GM21423 (cell line): ENCODE results near the gene TNS2.
A peak's percentile ranks its signal among the peaks of the same experiment; 100 is the strongest.
"Not testable (repeated sequence)": the region's sequence is repeated elsewhere in the genome, so short reads cannot be mapped to it uniquely, and the experiment has no call there.

Experiments
- ATAC-seq: cut with Tn5 transposase; IDR thresholded peaks from one replicate; pipeline ENCODE4 v1.9.1; 2021; ENCODE audit warnings: mild to moderate bottlenecking, moderate library complexity; ENCODE audit not compliant: unreplicated experiment

Gene TNS2

GRCh38 chr12:53090554-53090953 lies 40.7 kb downstream of the TNS2 start:
- ATAC-seq: no peak

DNA sequence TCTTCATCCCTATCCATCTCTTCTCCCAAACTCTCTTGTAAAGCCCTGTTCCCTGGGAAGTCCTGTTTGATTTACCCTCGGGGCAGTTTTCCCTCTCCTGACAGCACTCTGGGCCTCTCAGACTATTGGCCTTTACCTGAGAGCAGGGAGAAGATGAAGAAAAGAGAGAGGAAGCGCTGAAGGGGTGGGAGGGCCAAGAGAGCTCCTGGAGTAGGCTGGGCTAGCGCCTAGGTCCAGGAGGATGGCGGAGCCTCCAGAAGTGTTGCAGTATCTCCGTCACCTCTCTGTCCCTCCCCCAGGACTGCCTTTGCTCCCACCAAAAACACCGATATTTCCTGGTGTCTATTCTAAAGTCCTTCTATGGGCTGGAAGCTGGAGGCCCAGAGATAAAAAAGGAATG lies 41.9 kb downstream of the TNS2 start:
- no peak for ATAC-seq

- ATAC-seq: no peak
These were observed 44.0 kb downstream of the TNS2 start for GRCh38 chr12:53093777-53094393.

DNA sequence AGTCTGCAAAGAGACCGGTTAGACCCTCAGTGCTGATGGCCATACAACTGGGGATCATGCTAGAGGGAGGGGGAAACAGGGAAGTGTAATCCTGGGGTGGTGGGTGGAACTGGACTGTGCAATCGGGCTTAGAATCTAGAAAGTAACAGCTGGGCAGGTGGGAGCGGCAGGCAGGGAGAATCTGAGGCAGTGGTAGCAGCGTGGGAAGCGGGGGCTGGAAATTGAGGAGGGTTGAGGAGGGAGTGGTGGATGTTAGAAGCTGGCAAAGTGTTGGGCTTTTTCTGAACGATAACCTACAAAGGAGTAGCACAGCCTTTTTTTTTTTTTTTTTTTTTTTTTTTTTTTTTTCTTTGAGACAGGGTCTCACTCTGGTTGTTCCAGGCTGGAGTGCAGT lies 44.5 kb downstream of the TNS2 start:
- ATAC-seq: no peak

DNA sequence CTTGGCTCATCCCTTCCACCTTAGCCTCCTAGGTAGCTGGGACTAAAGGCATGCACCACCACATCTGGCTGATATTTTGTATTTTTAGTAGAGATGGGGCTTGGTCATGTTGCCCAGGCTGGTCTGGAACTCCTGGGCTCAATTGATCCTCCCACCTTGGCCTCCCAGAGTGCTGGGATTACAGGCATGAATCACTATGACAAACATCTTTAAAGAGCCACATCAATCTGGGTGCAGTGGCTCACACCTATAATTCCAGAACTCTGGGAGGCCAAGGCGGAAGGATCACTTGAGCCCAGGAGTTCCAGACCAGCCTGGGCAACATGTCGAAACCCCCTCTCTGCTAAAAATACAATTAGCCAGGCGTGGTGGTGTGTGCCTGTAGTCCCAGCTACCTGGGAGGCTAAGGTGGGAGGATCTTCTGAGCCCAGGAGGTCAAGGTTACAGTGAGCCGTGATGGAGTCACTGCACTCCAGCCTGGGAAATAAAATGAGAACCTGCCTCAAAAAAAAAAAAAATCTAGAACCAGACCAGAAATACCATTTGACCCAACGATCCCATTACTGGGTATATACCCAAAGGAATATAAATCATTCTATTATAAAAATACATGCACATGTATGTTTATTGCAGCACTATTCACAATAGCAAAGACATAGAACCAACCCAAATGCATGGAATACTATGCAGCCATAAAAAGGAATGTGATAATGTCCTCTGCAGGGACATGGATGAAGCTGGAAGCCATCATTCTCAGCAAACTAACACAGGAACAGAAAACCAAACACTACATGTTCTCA lies 45.1 kb downstream of the TNS2 start:
- ATAC-seq: not testable (repeated sequence)

- not testable (repeated sequence) for ATAC-seq
These were observed 45.7 kb downstream of the TNS2 start for GRCh38 chr12:53095596-53095895.

DNA sequence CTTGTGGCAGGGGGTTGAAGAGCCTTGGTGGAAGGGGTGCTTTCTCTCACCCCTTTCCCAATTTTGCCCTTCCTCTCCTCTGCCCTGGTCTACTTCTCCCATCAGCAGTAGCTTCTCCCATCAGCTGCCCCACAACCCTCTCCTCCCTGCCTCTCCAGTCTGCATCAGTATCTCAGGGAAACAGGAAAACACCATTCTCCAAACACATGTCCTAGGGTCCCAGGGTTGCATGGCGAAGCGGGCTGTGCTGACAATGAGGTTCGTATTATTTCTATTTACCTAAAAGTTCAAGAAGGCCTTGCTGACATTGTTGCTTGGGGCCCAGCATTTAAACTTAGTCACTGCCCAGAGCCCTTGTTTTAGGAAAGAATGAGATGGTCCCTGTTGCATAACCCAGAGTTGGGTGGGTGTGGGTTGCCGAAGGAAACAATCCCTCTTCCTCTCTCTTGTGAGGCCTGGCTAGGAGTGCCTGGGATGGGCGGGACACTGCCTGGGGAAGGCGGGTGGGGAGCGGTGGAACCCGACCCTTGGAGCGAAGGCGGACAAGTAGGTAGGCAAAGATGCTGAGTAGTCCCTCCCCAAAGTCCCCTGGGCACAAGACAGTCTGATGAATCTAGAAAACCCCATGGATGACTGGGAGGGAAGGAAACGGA lies 46.4 kb downstream of the TNS2 start:
- no peak for ATAC-seq

DNA sequence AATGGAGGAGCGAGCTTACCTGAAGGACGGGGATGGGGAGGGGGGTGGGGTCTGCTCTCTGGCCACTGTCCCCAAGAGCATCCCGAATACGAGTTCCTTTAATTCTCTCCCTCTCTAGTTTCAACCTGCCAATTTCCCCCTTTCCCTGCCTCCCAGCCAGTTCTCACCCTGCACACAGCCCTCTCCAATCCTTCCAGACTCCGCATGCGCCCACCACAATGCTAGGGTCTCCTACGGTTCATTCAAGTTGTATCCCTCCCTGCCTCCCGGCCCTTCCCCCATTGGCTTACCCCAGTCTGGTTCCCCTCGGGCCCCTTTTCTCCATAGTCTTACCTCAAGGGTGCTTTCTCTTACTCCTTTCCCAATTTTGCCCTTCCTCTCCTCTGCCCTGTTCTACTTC lies 46.9 kb downstream of the TNS2 start:
- no peak for ATAC-seq

- ATAC-seq: no peak
These were observed 47.3 kb downstream of the TNS2 start for GRCh38 chr12:53097207-53097563.

DNA sequence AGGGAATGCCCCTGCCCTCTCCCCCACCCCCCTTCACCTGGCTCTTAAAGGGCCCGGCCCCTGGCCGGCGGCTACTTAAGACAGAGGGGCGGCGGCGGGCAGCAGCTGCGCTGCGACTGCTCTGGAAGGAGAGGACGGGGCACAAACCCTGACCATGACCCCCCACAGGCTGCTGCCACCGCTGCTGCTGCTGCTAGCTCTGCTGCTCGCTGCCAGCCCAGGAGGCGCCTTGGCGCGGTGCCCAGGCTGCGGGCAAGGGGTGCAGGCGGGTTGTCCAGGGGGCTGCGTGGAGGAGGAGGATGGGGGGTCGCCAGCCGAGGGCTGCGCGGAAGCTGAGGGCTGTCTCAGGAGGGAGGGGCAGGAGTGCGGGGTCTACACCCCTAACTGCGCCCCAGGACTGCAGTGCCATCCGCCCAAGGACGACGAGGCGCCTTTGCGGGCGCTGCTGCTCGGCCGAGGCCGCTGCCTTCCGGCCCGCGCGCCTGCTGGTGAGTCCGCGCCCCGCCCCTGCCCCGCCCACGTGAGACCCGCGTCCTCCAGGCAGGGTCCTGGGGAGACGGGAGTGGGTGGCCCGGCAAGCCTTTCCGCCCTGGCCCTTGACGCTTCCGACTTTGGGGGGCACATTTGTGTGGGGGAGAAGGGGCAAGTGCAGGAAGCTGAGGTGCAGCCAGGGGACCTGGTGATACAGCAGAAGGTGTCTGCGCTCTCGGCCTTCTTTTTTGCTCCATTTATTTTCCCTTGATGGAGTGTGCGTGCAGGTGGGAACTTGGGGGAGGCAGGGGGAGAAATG lies 47.9 kb downstream of the TNS2 start, which contains the start of gene IGFBP6:
IGFBP6 (plus strand) TSS at position 104 of the 790 bp plus-strand sequence; CDS start at position 155, 51 bp downstream.
- no peak for ATAC-seq

DNA sequence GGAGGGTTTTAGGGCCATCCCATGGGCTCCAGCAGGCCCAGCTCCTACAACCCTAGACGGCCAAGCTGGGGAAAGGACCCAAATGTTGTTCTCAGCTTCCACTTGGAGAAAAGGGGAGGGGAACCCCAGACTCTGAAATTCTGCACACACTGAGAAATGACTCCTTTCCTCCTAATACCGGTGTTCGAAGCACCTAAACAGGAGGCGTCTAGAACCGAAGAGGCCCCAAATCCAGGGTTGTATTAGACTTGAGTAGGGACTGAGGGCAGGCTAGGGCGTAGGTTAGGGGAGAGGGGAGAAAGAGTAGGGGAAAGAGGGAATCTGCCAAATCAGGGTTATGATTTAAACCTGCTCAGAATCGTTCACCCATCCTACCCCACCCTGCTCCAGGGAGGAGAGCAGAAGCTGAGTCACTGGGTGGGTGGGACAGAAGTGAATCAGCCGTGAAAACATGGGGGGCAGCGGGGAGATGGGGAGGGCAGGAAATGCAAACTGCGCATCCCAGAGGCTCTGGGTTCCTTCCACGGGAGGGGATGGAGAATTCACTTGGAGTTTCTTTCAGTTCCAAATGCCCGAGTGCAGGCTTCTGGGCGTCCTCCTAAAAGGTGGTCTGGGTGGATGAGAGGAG lies 48.6 kb downstream of the TNS2 start:
- no peak for ATAC-seq

- ATAC-seq: no peak
These were observed 49.4 kb downstream of the TNS2 start for GRCh38 chr12:53099071-53099882.

DNA sequence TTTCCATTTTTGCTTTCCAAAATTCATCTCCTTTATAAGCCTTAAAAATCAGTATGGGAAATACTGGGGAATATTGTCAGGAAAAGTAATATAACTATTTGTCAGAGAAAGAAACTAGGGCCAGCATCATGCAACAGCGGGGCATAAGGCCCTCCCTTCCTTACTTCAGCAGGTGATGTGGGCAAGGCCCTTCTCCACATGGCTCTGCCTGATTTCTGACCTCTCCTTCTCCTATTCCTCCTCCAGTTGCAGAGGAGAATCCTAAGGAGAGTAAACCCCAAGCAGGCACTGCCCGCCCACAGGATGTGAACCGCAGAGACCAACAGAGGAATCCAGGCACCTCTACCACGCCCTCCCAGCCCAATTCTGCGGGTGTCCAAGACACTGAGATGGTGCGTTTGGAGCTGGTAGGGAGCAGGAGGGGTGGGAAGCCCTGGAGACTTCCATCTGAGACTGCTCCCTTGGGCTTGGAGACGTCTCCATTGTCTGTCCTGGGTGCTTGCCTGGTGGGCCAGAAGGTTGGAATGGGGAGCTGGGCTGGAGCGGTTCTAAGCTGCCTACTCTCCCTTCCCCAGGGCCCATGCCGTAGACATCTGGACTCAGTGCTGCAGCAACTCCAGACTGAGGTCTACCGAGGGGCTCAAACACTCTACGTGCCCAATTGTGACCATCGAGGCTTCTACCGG lies 50.7 kb downstream of the TNS2 start:
- no peak for ATAC-seq

DNA sequence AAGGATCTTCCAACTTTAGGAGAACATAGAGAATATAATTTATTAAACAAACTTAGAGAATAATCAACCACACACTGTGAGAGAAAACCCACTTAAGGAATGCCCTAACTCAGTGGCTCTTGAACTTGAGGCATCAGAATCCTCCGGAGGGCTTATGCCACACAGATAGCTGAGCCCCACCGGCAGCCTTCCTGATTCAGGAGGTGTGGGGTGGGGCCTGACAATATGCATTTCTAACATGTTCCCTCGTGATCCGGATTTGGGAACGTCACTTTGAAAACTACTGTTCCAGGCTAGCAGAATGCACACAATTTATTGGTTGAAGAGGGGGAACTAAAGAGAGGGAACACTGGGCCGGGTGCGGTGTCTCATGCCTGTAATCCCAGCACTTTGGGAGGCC lies 51.4 kb downstream of the TNS2 start:
- no peak for ATAC-seq

- no peak for ATAC-seq
These were observed 52.3 kb downstream of the TNS2 start for GRCh38 chr12:53101931-53102781.

GRCh38 chr12:53102883-53103807 lies 53.3 kb downstream of the TNS2 start, which contains the start of gene SOAT2:
TSS of gene SOAT2 (plus strand) at chr12:53103486. CDS start at chr12:53103578, 92 bp downstream.
- peak; percentile 72 for ATAC-seq

DNA sequence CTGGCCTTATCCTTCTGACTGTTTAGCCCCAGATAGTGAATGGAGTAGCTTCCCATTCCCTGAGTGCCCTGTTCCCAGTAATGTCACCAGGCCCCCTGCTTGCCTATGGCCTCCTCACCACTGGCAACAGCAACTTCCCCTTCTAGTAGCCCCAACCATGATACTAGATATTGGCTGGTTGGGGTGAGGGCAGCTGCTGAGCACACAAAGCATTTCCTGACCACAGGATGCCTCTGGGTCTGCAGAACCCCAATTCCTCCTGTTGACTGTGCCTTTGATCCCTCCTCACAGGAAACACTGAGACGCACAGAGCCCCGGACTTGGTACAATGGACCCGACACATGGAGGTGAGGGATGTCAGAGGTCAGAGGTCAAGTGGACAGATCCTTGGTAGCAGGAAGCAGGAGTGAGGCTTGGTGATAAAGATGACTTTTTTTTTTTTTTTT lies 54.0 kb downstream of the TNS2 start:
- ATAC-seq: no peak
